Hepatic stellate cell (primary cell): ENCODE data around the gene NPIPA3.
"Not testable (repeated sequence)": the region's sequence is repeated elsewhere in the genome, so short reads cannot be mapped to it uniquely, and the experiment has no call there.

Experiments used
- DNase-seq: peaks from one replicate; pipeline ENCODE4 v3.0.0; 2011; ENCODE audit warnings: low spot score

Gene NPIPA3

DNA sequence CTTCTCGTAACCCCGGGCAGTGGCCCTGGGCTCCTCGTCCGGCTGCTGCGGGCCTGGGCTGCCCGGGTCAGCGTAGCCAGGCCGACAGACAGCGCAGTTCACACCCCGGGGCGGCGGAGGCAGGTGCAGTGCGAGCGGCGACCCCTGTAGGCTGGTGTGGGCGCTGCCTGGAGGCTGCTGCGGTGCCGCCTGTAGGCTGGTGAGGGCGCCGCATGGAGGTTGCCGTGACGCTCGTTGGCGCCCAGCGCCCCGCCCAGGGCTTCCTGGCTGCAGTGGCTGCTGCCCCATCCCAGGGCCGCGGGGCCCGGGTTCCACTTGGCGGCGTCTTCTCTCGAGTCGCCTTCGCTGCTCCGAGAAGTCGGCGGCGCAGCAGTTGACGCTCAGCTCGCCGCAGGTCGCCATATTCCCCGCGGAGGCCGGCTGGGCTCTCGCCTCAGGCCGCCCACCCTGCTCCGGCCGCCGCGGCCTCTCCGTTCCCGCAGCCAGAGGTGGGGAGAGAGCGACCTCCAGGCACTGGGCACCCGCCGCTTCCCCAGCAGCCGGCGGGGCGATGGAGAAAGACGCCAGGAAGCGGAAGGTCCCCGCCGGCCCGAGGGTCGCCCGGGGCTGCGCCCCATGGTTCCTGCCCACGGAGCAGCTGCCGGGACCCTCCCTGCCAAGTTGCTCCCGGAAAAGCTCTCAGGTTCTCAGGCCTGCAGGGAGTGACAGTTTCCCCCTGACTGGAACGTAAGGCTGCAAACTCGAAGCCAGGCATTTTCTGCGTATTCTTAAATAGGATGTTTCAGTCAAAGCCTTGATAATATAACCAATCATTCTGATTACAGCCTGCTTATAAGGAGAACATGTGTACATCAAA is at the start of gene NPIPA3:
NPIPA3 (plus strand) TSS at position 256 of the 856 bp plus-strand sequence. CDS start 5,533 bp downstream, outside the sequence.
- DNase-seq = not testable (repeated sequence)

DNA sequence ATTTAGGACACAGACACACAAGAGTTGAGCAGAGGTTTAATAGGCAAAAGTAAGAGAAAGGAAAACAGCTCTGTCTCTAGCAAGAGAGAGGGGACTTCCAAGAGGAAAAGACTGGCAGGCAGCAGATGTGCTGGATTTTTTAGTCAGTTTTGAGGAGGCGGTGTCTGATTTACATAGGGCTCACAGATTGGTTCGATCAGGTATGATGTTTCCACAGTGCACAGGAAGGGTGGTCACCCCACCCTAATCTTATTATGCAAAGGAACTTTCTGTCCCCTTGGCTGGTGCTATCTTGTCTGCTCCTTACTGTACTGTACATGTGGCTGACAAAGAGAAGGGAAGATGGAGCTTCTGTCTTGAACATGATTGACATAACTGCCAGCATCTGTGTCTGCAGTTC is 45.1 kb upstream of the NPIPA3 start:
- no peak for DNase-seq

DNA sequence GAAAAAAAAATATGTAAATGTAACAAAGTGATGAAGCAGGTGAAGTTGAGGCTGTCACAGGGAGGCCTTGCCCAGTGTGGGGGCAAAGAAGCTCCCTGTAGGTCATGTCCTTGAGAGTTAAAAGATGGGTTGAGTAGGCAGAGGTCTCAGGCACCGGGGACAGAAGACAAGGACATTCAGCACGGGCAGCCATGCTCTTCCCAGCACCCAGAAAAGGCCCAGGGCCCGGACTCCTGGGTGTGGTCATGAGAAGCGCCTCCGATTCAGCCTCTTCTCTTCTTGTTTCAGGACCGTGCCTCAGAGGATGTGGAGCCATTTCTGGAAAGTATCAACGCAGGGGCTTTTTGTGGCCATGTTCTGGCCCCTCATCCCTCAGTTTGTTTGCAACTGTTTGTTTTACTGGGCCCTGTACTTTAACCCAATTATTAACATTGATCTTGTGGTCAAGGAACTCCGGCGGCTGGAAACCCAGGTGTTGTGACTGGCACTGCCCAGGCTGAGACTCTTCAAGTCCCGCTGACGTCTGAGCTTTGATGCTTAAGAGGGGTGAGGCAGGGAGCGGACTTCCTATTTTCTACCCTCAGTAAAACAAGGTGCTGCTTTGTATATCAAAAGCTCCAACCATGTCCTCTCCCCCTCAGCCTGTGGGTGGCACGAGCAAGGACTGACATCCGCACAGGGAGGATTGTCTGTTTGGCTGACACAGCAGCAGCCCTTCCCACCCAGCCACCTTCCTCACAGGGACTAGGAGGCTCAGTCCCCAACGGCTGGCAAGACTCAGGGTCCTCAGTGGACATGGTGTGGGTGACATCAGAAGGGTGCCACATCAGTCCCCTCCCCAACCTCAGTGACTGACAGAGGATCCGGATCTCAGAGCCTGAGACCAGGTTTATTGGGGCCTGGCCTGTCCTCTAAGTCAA is 35.6 kb upstream of the NPIPA3 start:
- no peak for DNase-seq

GRCh38 chr16:14668556-14669223 is 34.5 kb upstream of the NPIPA3 start:
- DNase-seq = no peak

DNA sequence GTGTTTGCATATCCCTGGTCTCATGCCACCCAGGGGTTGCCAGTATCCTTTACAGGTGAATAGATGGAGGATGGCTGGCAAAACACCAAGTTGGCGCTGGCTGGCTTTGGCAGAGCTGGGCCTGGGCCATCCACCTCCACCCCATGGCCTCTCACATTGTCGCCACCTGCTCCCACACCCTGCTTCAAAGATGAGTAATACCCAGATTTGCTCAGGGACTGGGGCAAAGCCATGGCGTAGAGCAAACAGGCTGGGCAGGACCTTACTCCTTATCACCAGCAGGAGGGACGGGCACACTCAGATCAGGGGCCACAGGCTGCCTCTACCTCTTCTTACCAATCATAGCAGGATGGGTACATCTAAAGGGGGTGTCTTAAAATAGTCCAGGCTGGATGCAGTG is 33.4 kb upstream of the NPIPA3 start:
- no peak for DNase-seq

DNA sequence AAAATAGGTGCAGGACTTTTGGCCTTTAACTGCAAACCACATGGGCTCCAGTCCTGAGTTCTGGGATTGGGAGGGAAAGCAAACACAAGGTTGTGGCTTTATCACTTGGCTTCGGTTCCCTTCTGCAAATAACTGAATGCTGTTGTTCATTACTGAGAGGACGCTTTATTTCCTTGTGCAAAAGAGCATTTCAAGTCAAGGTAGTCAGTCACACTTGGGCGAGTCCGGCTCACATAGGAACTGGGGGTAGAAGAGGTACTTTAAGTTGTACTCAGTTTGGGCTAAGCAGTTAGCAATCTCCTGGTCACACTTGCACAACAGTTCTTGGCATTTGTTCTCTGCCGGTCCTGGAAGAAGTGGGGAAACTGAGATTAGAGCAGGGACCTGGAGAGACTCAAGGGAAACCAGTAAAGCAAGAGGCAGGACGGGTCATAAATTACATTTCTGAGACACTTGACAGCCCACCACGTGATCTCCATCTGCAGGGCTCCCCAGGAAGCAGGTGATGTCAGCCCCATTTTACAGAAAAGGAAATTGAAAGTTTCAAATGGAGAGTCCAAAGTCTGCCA is 30.7 kb upstream of the NPIPA3 start:
- DNase-seq = no peak

DNA sequence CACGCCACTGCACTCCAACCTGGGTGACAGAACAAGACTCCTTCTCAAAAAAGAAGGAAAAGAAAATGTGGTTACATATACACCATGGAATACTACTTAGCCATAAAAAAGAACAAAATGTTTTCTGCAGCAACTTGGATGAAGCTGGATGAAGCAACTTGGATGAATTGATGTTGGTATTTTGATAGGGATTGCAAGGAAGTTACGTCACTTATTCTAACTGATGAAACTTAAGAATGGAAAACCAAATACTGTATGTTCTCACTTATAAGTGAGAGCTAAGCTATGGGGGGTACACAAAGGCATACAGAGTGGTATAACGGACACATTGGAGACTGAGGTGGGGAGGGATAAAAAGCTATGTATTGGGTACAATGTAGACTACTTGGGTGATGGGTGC is 26.6 kb upstream of the NPIPA3 start:
- no peak for DNase-seq

DNA sequence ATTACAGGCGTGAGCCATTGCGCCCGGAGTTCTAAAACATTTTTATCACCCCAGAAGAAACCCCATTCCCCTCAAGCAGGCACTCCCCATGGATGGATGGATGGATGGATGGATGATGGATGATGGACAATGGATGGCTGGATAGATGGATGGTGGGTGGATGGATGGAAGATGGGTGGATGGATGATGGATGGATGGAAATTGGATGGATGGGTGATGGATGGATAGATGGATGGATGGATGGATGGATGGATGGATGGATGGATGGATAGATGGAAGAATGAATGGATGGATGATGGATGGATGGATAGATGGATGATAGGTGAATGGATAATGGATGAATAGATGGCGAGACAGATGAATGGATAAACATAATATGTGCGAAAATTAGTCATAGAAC is 25.6 kb upstream of the NPIPA3 start:
- DNase-seq = no peak

DNA sequence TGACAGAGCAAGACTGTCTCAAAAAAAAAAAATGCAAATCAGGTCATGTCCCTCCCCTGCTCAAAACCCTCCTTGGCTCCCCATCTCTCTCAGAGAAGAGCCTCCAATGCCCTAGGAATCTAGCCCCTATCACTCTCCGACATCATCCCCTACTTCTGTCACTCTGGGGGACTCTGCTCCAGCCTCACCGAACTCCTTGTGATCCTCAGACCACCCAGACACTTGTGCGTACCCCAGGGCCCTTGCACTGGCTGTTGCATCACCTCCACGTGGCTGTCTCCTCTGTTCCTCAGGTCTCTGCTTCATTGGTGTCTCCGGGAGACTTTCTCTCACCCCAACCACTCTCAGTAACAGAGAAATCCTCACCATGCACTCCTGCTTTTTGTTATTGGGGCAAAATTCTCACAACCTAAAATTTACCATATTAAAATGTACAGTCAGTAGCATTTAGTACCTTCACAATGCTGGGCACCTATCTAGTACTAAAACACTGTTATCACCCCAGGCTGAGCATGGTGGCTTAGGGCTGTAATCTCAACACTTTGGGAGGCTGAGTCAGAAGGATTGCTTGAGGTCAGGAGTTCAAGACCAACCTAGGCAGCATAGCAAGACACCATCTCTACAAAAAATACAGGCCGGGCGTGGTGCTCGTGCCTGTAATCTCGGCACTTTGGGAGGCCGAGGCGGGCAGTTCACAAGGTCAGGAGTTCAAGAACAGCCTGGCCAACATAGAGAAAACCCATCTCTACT is 24.3 kb upstream of the NPIPA3 start:
- DNase-seq = no peak

- DNase-seq = not testable (repeated sequence)
Observed at GRCh38 chr16:14680396-14680795, 22.8 kb upstream of the NPIPA3 start.

DNA sequence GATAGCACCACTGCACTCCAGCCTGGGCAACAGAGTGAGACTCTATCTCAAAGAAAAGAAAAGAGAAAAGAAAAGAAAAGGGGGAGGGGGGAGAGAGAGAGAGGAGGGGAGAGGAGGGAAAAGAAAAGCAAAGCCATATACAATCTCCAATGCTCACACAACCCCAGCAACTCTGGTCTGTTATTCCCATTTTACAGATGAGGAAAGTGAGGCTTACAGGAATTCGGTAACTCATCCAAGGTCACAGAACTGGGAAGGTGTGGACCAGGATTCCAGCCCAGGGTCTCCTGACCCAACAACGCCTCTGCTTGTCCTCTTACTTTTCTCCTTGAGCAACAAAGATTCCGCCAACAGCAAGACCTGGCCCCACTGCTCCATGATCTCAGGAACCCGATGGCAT is 22.1 kb upstream of the NPIPA3 start:
- no peak for DNase-seq

DNA sequence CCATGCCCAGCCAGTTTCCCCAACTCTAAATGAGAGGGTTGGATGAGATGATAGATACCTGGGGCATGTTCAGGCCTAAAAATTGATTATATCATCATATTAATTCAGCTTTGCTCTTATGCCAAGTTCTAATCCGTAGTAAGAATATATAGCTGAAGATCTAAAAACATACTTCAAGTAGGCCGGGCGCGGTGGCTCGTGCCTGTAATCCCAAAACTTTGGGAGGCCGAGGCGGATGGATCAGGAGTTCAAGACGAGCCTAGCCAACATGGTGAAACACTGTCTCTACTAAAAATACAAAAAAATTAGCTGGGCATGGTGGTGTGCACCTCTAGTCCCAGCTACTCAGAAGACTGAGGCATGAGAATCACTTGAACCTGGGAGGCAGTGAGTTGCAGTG is 21.1 kb upstream of the NPIPA3 start:
- no peak for DNase-seq

DNA sequence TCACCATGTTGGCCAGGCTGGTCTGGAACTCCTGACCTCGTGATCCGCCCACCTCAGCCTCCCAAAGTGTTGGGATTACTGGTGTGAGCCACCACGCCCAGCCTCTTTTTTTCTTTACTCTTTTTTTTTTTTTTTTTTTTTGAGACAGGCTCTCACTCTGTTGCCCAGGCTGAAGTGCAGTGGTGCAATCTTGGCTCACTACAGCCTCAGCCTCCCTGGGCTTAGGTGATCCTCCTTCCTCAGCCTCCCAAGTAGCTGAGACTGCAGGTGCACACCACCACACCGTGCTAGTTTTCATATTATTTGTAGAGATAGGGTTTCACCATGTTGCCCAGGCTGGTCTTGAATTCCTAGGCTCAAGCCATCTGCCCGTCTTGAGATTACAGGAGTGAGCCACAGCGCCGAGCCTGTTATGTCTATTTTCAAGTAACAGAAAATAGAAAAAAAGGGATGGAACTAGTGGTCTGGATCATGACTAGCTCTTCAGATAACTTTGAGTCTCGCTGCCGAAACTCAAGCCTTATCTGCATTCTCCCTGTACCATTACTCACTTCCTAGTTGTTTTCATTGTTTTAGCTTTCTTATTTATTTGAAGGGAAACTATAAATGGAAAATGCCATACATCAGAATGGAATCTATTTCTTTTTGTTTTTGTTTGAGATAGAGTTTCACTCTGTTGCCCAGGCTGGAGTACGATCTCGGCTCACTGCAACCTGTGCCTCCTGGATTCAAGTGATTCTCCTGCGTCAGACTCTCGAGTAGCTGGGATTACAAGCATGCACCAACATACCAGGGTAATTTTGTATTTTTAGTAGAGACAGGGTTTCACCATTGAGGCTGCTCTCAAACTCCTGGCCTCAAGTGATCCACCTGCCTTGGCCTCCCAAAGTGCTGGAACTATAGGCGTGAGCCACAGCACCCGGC is 17.1 kb upstream of the NPIPA3 start:
- peak; percentile 38 for DNase-seq

GRCh38 chr16:14694129-14694528 is 9.1 kb upstream of the NPIPA3 start, which contains the start of gene PLA2G10:
Gene PLA2G10 (minus strand): TSS chr16:14694308. CDS start chr16:14694229, 79 bp downstream.
- not testable (repeated sequence) for DNase-seq

GRCh38 chr16:14701859-14702258 is 1.4 kb upstream of the NPIPA3 start:
- not testable (repeated sequence) for DNase-seq

GRCh38 chr16:14702672-14703071 is 539 bp upstream of the NPIPA3 start:
- DNase-seq = not testable (repeated sequence)

DNA sequence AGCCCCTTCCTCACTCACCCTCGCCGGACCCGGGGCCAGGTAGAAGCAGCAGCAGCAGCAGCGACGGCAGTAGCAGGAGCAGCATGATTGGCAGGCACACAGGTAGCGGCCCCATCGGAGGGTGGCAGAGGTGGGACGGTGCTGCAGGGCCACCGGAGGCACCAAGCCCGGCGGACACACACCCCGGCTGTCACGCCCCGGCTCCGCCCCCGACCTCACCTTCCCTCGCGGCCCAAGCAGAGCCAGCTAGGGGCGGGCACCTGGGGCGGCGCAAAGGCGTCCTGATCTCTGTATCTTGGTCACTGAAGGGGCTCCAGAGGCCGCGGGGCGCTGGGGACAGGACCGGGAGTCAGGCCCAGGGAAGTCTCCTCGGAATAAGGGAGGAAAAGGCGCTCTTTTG is 30.0 kb downstream of the NPIPA3 start:
- not testable (repeated sequence) for DNase-seq

- not testable (repeated sequence) for DNase-seq
Observed at GRCh38 chr16:14740832-14741385, 37.7 kb downstream of the NPIPA3 start.

DNA sequence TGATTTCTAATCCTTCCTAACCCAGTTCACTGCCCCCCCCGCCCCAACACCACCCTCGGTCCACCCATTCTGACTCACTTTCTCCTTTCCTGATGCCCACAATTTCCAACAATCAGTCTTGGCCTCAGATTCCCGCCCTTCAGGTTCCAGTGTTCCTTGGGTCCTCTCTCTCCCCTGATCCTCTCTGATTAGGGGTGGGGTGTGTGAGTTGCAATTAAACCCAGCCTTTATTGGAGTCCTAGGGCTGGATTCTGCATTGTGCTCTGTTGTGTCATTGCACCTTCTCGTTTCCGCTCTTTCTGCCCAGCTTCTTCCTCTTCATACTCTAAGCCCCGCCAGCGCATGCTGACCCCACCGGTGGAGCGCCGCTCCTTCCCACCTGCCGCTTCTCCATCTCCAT is 38.6 kb downstream of the NPIPA3 start:
- DNase-seq = not testable (repeated sequence)
